ENCODE results near the gene VNN1.

VNN1 gene

GRCh38 chr6:132719736-132720448 is 6.0 kb upstream of the VNN1 start:
- in situ Hi-C loops (cut with HindIII; ENCODE audit: low pct_ligation_motif_present, low sequenced_read_pairs): no loop called here
- TF ChIP-seq CTCF (IDR thresholded peaks at IDR 0.05; ENCODE audit: low read depth, low read length, missing control alignments): no peak
- no peak overlapping the region for H3K4me3 ChIP-seq (ENCODE audit: low read depth, low read length)
- H3K36me3 ChIP-seq (replicated peaks): no peaks in the 10 kb centered on the region
- H3K27ac ChIP-seq: no peak overlapping the region
- no peaks in the 10 kb centered on the region for H3K27me3 ChIP-seq (replicated peaks)
- no peak for DNase-seq

- no peak for TF ChIP-seq CTCF (IDR thresholded peaks at IDR 0.05; ENCODE audit: low read depth, low read length, missing control alignments)
- in situ Hi-C loops (cut with HindIII; ENCODE audit: low pct_ligation_motif_present, low sequenced_read_pairs): no loop called here
- Histone ChIP-seq H3K27me3 (replicated peaks) (no peaks in the 10 kb centered on the region), H3K27ac (no peak overlapping the region), H3K36me3 (replicated peaks) (no peaks in the 10 kb centered on the region), H3K4me3 (ENCODE audit: low read depth, low read length) (no peak overlapping the region)
- DNase-seq: no peak
These were observed 2.2 kb upstream of the VNN1 start for GRCh38 chr6:132715881-132716637.

GRCh38 chr6:132715204-132715603 is 1.3 kb upstream of the VNN1 start:
- Histone ChIP-seq H3K4me3 (ENCODE audit: low read depth, low read length) (no peak overlapping the region), H3K27me3 (replicated peaks) (no peaks in the 10 kb centered on the region), H3K36me3 (replicated peaks) (no peaks in the 10 kb centered on the region), H3K27ac (no peak overlapping the region)
- TF ChIP-seq CTCF (IDR thresholded peaks at IDR 0.05; ENCODE audit: low read depth, low read length, missing control alignments): peak; percentile 65
- in situ Hi-C loops (cut with HindIII; ENCODE audit: low pct_ligation_motif_present, low sequenced_read_pairs): no loop called here
- peak; percentile 74 for DNase-seq

DNA sequence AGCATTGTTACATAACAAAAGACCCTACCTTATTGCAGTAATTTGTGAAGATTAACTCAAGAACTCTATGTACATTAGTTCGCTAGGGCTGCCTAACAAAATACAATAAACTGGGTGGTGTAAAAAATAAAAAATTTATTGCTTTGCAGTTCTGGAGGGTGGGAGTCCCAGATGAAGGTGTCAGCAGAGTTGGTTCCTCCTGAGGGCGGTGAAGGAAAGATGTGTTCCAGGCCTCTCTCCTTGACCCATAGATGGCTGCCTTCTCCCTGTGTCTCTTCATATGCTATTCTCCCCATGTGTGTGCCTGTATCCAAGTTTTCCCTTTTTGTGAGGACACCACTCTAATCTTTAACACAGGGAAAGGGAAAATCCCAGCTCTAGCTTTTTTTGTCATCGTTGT is 305 bp upstream of the VNN1 start:
- no peak for DNase-seq
- H3K36me3 ChIP-seq (replicated peaks): no peaks in the 10 kb centered on the region
- in situ Hi-C loops (cut with HindIII; ENCODE audit: low pct_ligation_motif_present, low sequenced_read_pairs): no loop called here
- no peak overlapping the region for H3K27ac ChIP-seq
- no peak overlapping the region for H3K4me3 ChIP-seq (ENCODE audit: low read depth, low read length)
- H3K27me3 ChIP-seq (replicated peaks): no peaks in the 10 kb centered on the region
- TF ChIP-seq CTCF (IDR thresholded peaks at IDR 0.05; ENCODE audit: low read depth, low read length, missing control alignments): no peak

DNA sequence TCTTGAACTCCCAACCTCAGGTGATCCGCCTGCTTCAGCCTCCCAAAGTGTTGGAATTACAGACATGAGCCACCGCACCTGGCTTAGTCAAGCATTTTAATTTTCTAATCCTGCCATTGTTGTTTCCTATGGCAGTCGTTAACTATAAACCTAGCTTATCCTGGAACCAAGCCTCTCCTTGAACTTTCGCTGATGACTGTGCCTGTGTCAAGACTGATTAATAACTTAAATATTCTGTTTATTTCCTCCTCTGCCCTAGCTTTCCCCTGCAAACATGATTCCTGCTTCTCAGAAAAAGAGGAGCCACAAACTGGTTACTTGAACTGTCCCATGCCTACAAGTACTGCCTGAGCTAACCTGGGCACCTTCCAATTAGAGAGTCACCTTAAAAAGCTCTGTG is 1.5 kb downstream of the VNN1 start:
- Histone ChIP-seq H3K27me3 (replicated peaks) (no peaks in the 10 kb centered on the region), H3K4me3 (ENCODE audit: low read depth, low read length) (no peak overlapping the region), H3K36me3 (replicated peaks) (no peaks in the 10 kb centered on the region), H3K27ac (no peak overlapping the region)
- in situ Hi-C loops (cut with HindIII; ENCODE audit: low pct_ligation_motif_present, low sequenced_read_pairs): no loop called here
- TF ChIP-seq CTCF (IDR thresholded peaks at IDR 0.05; ENCODE audit: low read depth, low read length, missing control alignments): no peak
- peak; percentile 22 for DNase-seq
